ENCODE measurements around the gene SPAG17. TPM values are rescaled to one million over a fixed set of nuclear protein-coding genes. Genes with fewer than 3 reads are reported as not detected.

Gene SPAG17
- total RNA-seq: not detected in 2 replicates

DNA sequence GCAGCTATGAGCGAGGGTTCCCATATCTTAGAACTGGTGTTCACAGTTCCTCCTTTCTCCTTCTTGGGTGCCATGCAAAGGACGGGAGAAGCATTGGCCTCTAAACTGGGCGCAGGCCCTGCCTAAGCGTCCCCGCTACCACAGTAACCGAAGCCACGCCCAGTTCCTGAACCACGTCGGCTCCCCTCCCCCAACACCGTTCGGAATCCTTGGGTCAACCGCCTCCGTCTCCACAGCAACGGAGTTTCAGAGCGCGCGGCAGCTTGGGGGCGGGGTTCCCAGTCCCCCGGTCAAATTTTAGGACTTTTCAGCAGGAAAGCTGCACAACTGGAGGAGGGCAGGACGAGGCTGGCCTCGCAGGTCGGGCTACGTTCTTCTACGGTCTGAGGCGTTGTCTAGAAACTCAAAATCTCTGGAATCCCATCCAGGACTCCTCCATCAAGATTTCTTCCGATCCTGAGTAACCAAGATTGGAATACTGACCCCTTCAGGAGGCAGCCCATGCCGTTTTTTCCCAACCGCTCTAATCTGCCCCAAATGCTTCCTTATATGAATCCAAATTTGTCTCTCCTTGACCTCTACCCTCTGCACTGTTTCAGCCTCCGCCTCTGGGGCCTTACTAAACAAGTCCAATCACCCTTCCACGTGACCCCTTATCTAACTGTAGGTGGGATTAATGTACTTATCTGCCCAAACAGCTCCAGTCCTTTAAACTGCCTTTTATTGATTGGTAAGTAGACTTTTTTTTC is at the start of gene SPAG17:
TSS of gene SPAG17 (minus strand) at position 145 of the 749 bp plus-strand sequence. CDS start at position 74, 71 bp downstream.
- no peak for DNase-seq (ENCODE audit: low read depth, low spot score)

- DNase-seq (ENCODE audit: low read depth, low spot score): no peak
These were observed 40.4 kb upstream of the SPAG17 start for GRCh38 chr1:118225471-118225870.

DNA sequence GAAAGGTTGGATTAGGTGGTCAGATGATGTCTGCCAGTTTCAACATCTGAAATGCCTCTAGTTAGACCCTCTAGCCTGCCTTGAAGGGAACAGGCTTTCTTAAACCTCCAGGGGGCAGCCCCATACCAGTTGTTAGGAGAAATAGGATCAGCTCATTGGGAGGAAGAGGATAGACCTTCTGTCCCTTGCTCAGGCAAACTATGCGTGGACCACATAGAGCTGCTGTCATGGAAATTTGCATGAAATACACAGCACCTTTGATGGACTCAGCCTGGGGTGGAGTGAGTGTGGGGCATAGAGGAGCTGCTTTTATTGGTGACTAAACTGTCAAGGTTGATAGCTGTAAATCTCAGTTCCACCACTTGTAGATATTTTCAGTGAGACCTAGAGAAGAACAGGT is 38.4 kb upstream of the SPAG17 start:
- no peak for DNase-seq (ENCODE audit: low read depth, low spot score)

DNA sequence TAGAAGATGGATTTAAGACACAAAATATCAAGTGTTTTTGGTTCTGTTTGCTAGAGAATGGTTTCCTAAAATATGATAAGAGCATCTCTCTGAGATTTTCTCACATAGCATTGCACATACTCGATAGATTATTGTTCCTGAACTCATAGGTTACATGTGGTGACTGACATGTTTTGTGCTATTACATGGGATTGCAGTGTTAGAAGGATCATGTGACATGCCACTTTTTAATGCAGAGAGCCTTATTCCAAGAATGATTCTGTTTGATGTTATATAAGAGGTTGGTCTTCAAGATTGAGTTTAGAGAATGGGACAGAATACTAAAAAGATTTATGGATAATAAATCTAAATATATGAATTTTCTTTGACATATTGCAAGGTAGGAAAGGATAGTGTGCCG is 34.4 kb upstream of the SPAG17 start:
- DNase-seq (ENCODE audit: low read depth, low spot score): no peak

GRCh38 chr1:118217141-118217838 is 32.3 kb upstream of the SPAG17 start:
- DNase-seq (ENCODE audit: low read depth, low spot score): no peak

DNA sequence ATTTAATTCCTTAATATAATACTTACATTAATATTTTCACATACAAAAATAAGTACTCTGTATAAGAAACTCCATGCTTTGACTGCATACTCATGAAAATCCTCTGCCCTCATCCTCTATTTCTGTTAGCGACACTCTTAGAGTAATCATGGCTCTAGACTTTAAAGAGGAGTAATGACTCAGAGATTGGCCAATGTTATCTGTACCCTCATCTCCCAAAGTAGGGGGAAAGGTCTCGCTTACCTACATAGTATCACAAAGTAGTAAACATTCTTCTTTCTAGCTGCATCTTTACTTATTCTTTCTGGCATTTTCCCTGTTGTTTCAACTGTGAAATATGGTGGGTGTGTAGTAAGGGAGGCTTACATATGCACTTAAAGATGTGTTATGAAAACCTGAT is 29.8 kb upstream of the SPAG17 start:
- no peak for DNase-seq (ENCODE audit: low read depth, low spot score)

DNA sequence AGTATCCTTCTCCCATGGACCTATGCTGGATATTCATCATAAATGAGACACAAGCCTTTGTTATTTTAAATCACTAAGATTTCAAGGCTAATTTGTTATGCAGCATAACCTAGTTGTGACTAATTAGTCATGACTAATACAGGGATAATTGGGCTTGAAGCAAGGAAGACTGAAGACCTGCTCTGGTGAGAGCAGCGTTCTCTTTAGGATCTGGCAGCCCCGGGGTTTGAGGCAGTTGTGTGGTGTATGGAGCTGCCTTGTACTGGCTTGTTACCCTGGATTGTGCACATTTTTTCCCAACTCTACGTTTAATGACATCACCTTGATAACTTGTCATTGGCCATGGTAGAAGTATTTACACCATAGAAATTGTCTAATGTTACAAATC is 25.7 kb upstream of the SPAG17 start:
- DNase-seq (ENCODE audit: low read depth, low spot score): no peak

GRCh38 chr1:118210051-118210722 is 25.2 kb upstream of the SPAG17 start:
- DNase-seq (ENCODE audit: low read depth, low spot score): no peak

- DNase-seq (ENCODE audit: low read depth, low spot score): no peak
These were observed 24.6 kb upstream of the SPAG17 start for GRCh38 chr1:118209648-118210047.

GRCh38 chr1:118206966-118207365 is 21.9 kb upstream of the SPAG17 start:
- DNase-seq (ENCODE audit: low read depth, low spot score): no peak

GRCh38 chr1:118204648-118205047 is 19.6 kb upstream of the SPAG17 start:
- DNase-seq (ENCODE audit: low read depth, low spot score): no peak

GRCh38 chr1:118204105-118204504 is 19.1 kb upstream of the SPAG17 start:
- no peak for DNase-seq (ENCODE audit: low read depth, low spot score)

DNA sequence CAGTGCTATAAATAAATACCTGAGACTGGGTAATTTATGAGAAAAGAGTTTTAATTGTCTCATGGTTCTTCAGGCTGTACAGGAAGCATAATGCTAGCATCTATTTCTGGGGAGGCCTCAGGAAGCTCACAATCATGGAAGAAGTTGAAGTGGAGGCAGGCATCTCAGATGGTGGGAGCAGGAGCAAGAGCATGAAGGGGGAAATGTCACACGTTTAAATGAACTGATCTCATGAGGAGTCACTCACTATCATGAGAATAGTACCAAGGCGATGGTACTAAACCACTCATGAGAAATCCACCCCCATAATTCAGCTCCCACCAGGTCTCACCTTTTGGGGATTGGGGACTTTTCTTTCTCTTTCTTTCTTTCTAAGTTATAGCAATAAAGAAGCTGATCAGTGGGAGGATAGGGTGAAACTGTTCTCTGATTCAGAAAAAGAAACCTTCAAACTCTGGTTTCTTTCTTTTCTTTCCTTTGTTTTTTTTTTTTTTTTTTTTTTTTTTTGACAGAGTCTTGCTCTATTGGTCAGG is 17.1 kb upstream of the SPAG17 start:
- no peak for DNase-seq (ENCODE audit: low read depth, low spot score)

- DNase-seq (ENCODE audit: low read depth, low spot score): no peak
These were observed 16.5 kb upstream of the SPAG17 start for GRCh38 chr1:118201524-118201923.

GRCh38 chr1:118200836-118201235 is 15.8 kb upstream of the SPAG17 start:
- DNase-seq (ENCODE audit: low read depth, low spot score): no peak

GRCh38 chr1:118190561-118190960 is 5.5 kb upstream of the SPAG17 start:
- no peak for DNase-seq (ENCODE audit: low read depth, low spot score)

DNA sequence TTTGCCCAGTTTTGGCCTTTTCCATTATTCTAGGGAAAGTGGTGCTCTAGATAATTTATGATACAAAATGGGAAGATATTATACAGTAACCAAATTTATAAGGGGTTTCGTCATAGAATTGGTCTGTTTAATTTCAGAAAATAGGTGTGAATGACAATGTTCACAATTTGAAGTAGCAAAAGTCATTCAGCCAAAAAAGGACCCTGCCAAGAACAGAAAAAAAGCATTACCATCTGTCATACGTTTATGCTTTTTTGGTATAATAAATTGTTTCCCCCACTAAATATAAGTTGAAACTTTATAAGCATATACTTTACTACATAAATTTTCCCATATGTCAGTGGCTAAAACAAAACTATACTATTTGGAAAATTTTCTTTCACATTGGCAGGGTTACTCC is 4.5 kb upstream of the SPAG17 start:
- no peak for DNase-seq (ENCODE audit: low read depth, low spot score)

DNA sequence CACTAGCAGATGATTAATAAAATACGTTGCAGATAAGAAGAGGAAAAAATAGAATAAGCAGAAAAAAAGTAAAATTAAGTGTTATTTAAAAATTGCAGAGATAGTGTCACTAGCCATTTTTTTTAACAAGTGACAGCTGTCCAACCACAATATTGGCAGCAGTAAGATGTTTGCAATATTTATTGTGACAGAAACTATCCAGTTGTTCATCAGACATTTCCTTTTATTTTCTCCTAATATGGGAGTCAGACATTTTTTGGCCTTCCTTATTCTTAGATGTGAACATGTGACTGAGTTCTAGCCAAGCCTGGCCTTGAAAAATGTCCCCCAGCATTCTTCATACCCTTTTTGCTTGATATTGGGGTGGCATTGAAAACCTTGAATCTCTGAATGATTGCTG is 3.4 kb upstream of the SPAG17 start:
- no peak for DNase-seq (ENCODE audit: low read depth, low spot score)

- DNase-seq (ENCODE audit: low read depth, low spot score): no peak
These were observed 998 bp upstream of the SPAG17 start for GRCh38 chr1:118186026-118186425.

DNA sequence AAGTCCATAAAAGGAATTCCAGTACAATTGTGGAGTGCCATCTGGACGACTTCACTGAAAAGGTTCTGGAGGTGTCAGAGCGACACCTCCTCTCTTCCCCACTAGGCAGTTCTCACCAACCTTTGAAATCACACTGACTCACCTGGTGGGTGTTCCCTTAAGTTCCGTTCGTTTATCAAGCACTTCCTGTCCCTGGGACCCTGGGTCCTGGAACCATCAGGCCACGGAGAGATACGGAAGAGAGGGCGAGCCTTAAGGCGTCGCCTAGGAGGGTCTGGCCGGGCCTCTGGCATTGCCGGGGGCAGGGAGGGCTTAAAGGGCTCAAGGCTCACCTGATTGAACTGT is 317 bp downstream of the SPAG17 start:
- DNase-seq (ENCODE audit: low read depth, low spot score): no peak

GRCh38 chr1:118183586-118183985 is 1.4 kb downstream of the SPAG17 start:
- no peak for DNase-seq (ENCODE audit: low read depth, low spot score)

DNA sequence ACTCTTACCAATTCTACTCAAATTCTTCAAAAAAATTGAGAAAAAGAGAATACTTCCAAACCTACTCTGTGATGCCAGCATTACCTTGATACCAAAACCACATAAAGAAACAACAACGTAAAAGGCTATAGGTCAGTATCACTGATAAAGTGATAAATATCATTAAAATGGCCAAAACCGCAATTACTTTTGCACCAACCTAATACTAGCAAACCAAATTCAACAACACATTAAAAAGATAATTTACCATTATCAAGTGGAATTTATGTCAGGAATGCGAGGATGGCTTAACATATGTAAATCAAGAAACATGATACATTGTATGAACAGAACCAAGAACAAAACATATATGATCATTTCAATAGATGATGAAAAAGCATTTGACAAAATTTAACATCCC is 7.0 kb downstream of the SPAG17 start:
- no peak for DNase-seq (ENCODE audit: low read depth, low spot score)

Measured in pulmonary artery endothelial cell (primary cell).